ENCODE data around the gene MMP17. TPM values are rescaled to one million over a fixed set of nuclear protein-coding genes. Genes with fewer than 3 reads are reported as not detected.
A peak's percentile ranks its signal among the peaks of the same experiment; 100 is the strongest.

The MMP17 gene
- polyA plus RNA-seq, 3 donors: 2.8 to 78.3 (median 3.0) TPM

GRCh38 chr12:131795690-131796410, 32.3 kb upstream of the MMP17 start:
- Histone ChIP-seq H3K4me2 (replicated peaks; ENCODE audit: extremely low read depth, low read length, poor library complexity, severe bottlenecking) (no peak overlapping the region), H3K27ac (ENCODE audit: low read depth in 1 of 2, low read length in 2 of 2) (no peak overlapping the region), H3K27me3 (ENCODE audit: control insufficient read depth in 2 of 2, insufficient read depth in 2 of 2, low read length in 2 of 2) (no peaks in the 10 kb centered on the region), H3K36me3 (replicated peaks in 1 of 2; ENCODE audit: control insufficient read depth in 1 of 2, insufficient read depth in 2 of 2, low read length in 2 of 2) (peaks cover 64 to 94% of the 10 kb centered on the region in 2 donors), H4K20me1 (ENCODE audit: insufficient read depth, low read length) (no peaks in the 10 kb centered on the region), H3K79me2 (ENCODE audit: insufficient read depth, low read length) (no peaks in the 10 kb centered on the region), H3K9me3 (replicated peaks in 1 of 2; ENCODE audit: control insufficient read depth in 1 of 2, insufficient read depth in 1 of 2, low read length in 2 of 2) (no peaks in the 10 kb centered on the region), H3K9ac (ENCODE audit: insufficient read depth, low read length, poor library complexity, severe bottlenecking) (no peak overlapping the region), H3K4me3 (replicated peaks in 1 of 3; ENCODE audit: low read depth in 2 of 3, low read length in 3 of 3) (no peak overlapping the region), H2AFZ (ENCODE audit: insufficient read depth, low read depth, low read length, poor library complexity, severe bottlenecking) (no peak overlapping the region), H3K4me1 (ENCODE audit: control insufficient read depth in 1 of 2, insufficient read depth in 2 of 2, low read length in 2 of 2) (peaks cover 0 to 2% of the 10 kb centered on the region in 2 donors)
- Mint-ChIP-seq H3K9me3 (peaks cover 0 to 6% (median 0%) of the 10 kb centered on the region in 7 donors), H3K4me1 (peaks cover 10% of the 10 kb centered on the region), H3K36me3 (peaks cover 80 to 94% of the 10 kb centered on the region in 2 donors), H3K27me3 (ENCODE audit: low read depth in 3 of 3) (peaks cover 0 to 2% (median 0%) of the 10 kb centered on the region in 3 donors), H3K27ac (peak overlapping the region in 3 of 7 donors; percentile 21 to 75 (median 37)), H3K4me3 (no peak overlapping the region)
- intact Hi-C loops (cut with micrococcal nuclease): no loop called here
- 94% methylated on average over 7 of the region's 15 CpGs for WGBS (ENCODE audit: insufficient coverage)
- TF ChIP-seq CTCF (IDR thresholded peaks at IDR 0.05): no peak
- DNase-seq: no peak

- no peaks in the 10 kb centered on the region for H4K20me1 ChIP-seq (ENCODE audit: insufficient read depth, low read length)
- DNase-seq: no peak
- H3K27me3 ChIP-seq (ENCODE audit: control insufficient read depth in 2 of 2, insufficient read depth in 2 of 2, low read length in 2 of 2): no peaks in the 10 kb centered on the region
- Mint-ChIP-seq H3K4me3 (no peak overlapping the region), H3K27me3 (ENCODE audit: low read depth in 3 of 3) (peaks cover 0 to 2% (median 0%) of the 10 kb centered on the region in 3 donors), H3K4me1 (peaks cover 10% of the 10 kb centered on the region), H3K27ac (peak overlapping the region in 3 of 7 donors; percentile 21 to 75 (median 37)), H3K36me3 (peaks cover 79 to 94% of the 10 kb centered on the region in 2 donors), H3K9me3 (peaks cover 0 to 4% (median 0%) of the 10 kb centered on the region in 7 donors)
- TF ChIP-seq CTCF (IDR thresholded peaks at IDR 0.05): no peak
- no peaks in the 10 kb centered on the region for H3K79me2 ChIP-seq (ENCODE audit: insufficient read depth, low read length)
- H2AFZ ChIP-seq (ENCODE audit: insufficient read depth, low read depth, low read length, poor library complexity, severe bottlenecking): no peak overlapping the region
- no peak overlapping the region for H3K4me2 ChIP-seq (replicated peaks; ENCODE audit: extremely low read depth, low read length, poor library complexity, severe bottlenecking)
- H3K9me3 ChIP-seq (replicated peaks in 1 of 2; ENCODE audit: control insufficient read depth in 1 of 2, insufficient read depth in 1 of 2, low read length in 2 of 2): no peaks in the 10 kb centered on the region
- H3K27ac ChIP-seq (ENCODE audit: low read depth in 1 of 2, low read length in 2 of 2): no peak overlapping the region
- H3K36me3 ChIP-seq (replicated peaks in 1 of 2; ENCODE audit: control insufficient read depth in 1 of 2, insufficient read depth in 2 of 2, low read length in 2 of 2): peaks cover 66 to 94% of the 10 kb centered on the region in 2 donors
- no peak overlapping the region for H3K4me3 ChIP-seq (replicated peaks in 1 of 3; ENCODE audit: low read depth in 2 of 3, low read length in 3 of 3)
- no peak overlapping the region for H3K9ac ChIP-seq (ENCODE audit: insufficient read depth, low read length, poor library complexity, severe bottlenecking)
- intact Hi-C loops (cut with micrococcal nuclease): no loop called here
- WGBS (ENCODE audit: insufficient coverage): 97% methylated on average over 6 of the region's 6 CpGs
- H3K4me1 ChIP-seq (ENCODE audit: control insufficient read depth in 1 of 2, insufficient read depth in 2 of 2, low read length in 2 of 2): peaks cover 0 to 2% of the 10 kb centered on the region in 2 donors
Measured at GRCh38 chr12:131796411-131796736, 31.8 kb upstream of the MMP17 start.
